ENCODE data around the gene PPP1R12A. TPM values are rescaled to one million over a fixed set of nuclear protein-coding genes. Genes with fewer than 3 reads are reported as not detected.

The PPP1R12A gene
- total and polyA plus RNA-seq, 2 of the 4 experiments (the other 2 are of a cell fraction) = 47.7 to 112 TPM

GRCh38 chr12:79764641-79765040 is 170.3 kb downstream of the PPP1R12A start:
- Histone ChIP-seq H3K56ac (ENCODE audit: extremely low read depth, insufficient read depth, low read length) (no peak overlapping the region), H3K4me2 (ENCODE audit: low read depth, low read length) (no peak overlapping the region), H3K9me3 (ENCODE audit: control insufficient read depth, insufficient read depth, low read length) (no peaks in the 10 kb centered on the region), H2BK20ac (ENCODE audit: low read depth, low read length) (no peak overlapping the region), H3K4me1 (ENCODE audit: control insufficient read depth, insufficient read depth, low read length) (no peaks in the 10 kb centered on the region), H3K27me3 (ENCODE audit: control insufficient read depth, insufficient read depth, low read length) (no peaks in the 10 kb centered on the region), H2BK120ac (ENCODE audit: low read depth, low read length) (no peak overlapping the region), H3K9ac (ENCODE audit: low read depth, low read length) (no peak overlapping the region), H3K79me1 (ENCODE audit: low read depth in 1 of 2, low read length in 2 of 2) (no peaks in the 10 kb centered on the region), H4K8ac (ENCODE audit: low read depth in 2 of 2, low read length in 2 of 2) (no peak overlapping the region), H3K18ac (ENCODE audit: low read depth, low read length) (no peak overlapping the region), H4K5ac (ENCODE audit: low read depth, low read length) (no peak overlapping the region), H2AK5ac (ENCODE audit: low read depth, low read length) (no peak overlapping the region), H2AFZ (replicated peaks; ENCODE audit: low read length, poor library complexity) (no peak overlapping the region), H3K4ac (ENCODE audit: low read depth, low read length) (no peak overlapping the region), H3K14ac (replicated peaks; ENCODE audit: low read depth, low read length) (no peak overlapping the region), H4K20me1 (ENCODE audit: insufficient read depth, low read length) (no peaks in the 10 kb centered on the region), H3K4me3 (ENCODE audit: insufficient read depth, low read depth, low read length) (no peak overlapping the region), H3K23ac (ENCODE audit: low read depth, low read length) (no peak overlapping the region), H2AK9ac (replicated peaks; ENCODE audit: low read depth, low read length, poor library complexity) (no peak overlapping the region), H3K9me1 (ENCODE audit: insufficient read depth, low read length) (no peaks in the 10 kb centered on the region), H3K36me3 (ENCODE audit: control insufficient read depth, insufficient read depth, low read length) (no peaks in the 10 kb centered on the region), H4K91ac (ENCODE audit: insufficient read depth, low read depth, low read length) (no peak overlapping the region), H2BK15ac (ENCODE audit: low read depth, low read length) (no peak overlapping the region), H3K27ac (ENCODE audit: insufficient read depth, low read length) (no peak overlapping the region), H2BK5ac (ENCODE audit: low read depth, low read length, poor library complexity, severe bottlenecking) (no peak overlapping the region)
- DNase-seq = no peak
- no CpG with 5 or more reads among the region's 3 CpGs for WGBS, 2 experiments (ENCODE audit: extremely low coverage in 2 of 2, insufficient read length in 1 of 2)
- in situ Hi-C loops (cut with MboI; ENCODE audit: low sequenced_read_pairs) = no loop called here
- dilution Hi-C loops (cut with HindIII; ENCODE audit: low sequenced_read_pairs, unreplicated experiment) = no loop called here
- BruUV-seq (replicated peaks) = no TSS peak
- ChIA-PET POLR2A (ENCODE audit: unreplicated experiment) (no interaction called here), CTCF (no interaction called here)
- no peak for TF ChIP-seq MAZ (IDR thresholded peaks at IDR 0.05; ENCODE audit: borderline replicate concordance, low read depth, low read length)
- TF ChIP-seq CEBPB (IDR thresholded peaks at IDR 0.05; ENCODE audit: low read depth, low read length) = no peak
- no peak for TF ChIP-seq MXI1 (IDR thresholded peaks at IDR 0.05; ENCODE audit: borderline replicate concordance, low read depth, low read length)
- no peak for TF ChIP-seq RCOR1 (IDR thresholded peaks at IDR 0.05; ENCODE audit: insufficient replicate concordance, low read length)
- no peak for TF ChIP-seq ELK1 (IDR thresholded peaks at IDR 0.05; ENCODE audit: borderline replicate concordance, low read depth, low read length)
- TF ChIP-seq USF2 (IDR thresholded peaks at IDR 0.05; ENCODE audit: low read depth, low read length) = no peak
- ATAC-seq (ENCODE audit: low read depth) = no peak
- intact Hi-C loops (cut with micrococcal nuclease) = no loop called here
